K562 (cell line): ENCODE data around the gene OXSR1. TPM values are rescaled to one million over a fixed set of nuclear protein-coding genes. Genes with fewer than 3 reads are reported as not detected.

Source experiments
- ARID2 ChIP-seq: fragments of 450-650 bp; IDR thresholded peaks from 2 replicates; pipeline ENCODE4 v1.6.1; 2017; ENCODE audit warnings: antibody characterized with exemption, mild to moderate bottlenecking
- ATF4 ChIP-seq: fragments of 450-650 bp; formaldehyde crosslinking; IDR thresholded peaks from 2 replicates; pipeline ENCODE4 v1.4.0; 2022; ENCODE audit warnings: mild to moderate bottlenecking, moderate library complexity
- CREBBP ChIP-seq: IDR thresholded peaks from one replicate; pipeline ENCODE4 v1.6.1; 2012; ENCODE audit warnings: low read depth, mild to moderate bottlenecking, control low read depth, inconsistent platforms, low read length
- CTCF ChIP-seq, 3 experiments: IDR thresholded peaks in 2 of 3; conservative IDR thresholded peaks in 1 of 3; 2 replicates each; pipeline ENCODE4 v1.5.1; 2011 to 2012; ENCODE audit warnings: low read length in 3 of 3, mild to moderate bottlenecking in 3 of 3, control low read depth in 2 of 3, improper control_type of control experiment in 1 of 3, inconsistent platforms in 1 of 3, low read depth in 1 of 3, mixed read lengths in 1 of 3, moderate library complexity in 1 of 3; ENCODE audit not compliant: insufficient read depth in 2 of 3
- DNMT1 ChIP-seq: fragments of 450-650 bp; IDR thresholded peaks from 2 replicates; pipeline ENCODE4 v1.6.1; 2016; ENCODE audit warnings: antibody characterized with exemption, mild to moderate bottlenecking
- ELK1 ChIP-seq: sonication (generic); formaldehyde crosslinking; IDR thresholded peaks from 2 replicates; pipeline ENCODE4 v1.8.1; 2022; ENCODE audit warnings: missing genetic modification reagents
- GMEB1 ChIP-seq: fragments of 250-450 bp; sonication (Bioruptor Pico); IDR thresholded peaks from 2 replicates; pipeline ENCODE4 v1.4.0; 2020; ENCODE audit warnings: mild to moderate bottlenecking
- PHF8 ChIP-seq: fragments of 200-600 bp; sonication (generic); IDR thresholded peaks from 2 replicates; pipeline ENCODE4 v1.6.1; 2012; ENCODE audit warnings: mixed run types, mild to moderate bottlenecking, inconsistent platforms, low read length, moderate library complexity, borderline replicate concordance
- SAFB2 ChIP-seq: fragments of 200-400 bp; formaldehyde crosslinking; IDR thresholded peaks from 2 replicates; pipeline ENCODE4 v1.6.1; 2018; ENCODE audit warnings: borderline replicate concordance, low read length, low read depth, moderate library complexity; ENCODE audit not compliant: severe bottlenecking
- SIX5 ChIP-seq, 2 experiments: IDR thresholded peaks; 2 replicates each; pipeline ENCODE4 v1.6.1; 2011; ENCODE audit warnings: low read length in 2 of 2, borderline replicate concordance in 1 of 2, low read depth in 1 of 2, mild to moderate bottlenecking in 1 of 2, moderate library complexity in 1 of 2; ENCODE audit not compliant: insufficient read depth in 1 of 2
- TCF7L2 ChIP-seq: fragments of 150-350 bp; IDR thresholded peaks from 2 replicates; pipeline ENCODE4 v1.6.1; 2016; ENCODE audit warnings: low read depth, mild to moderate bottlenecking, low read length, moderate library complexity
- TCFL5 ChIP-seq: fragments of 250-450 bp; sonication (Bioruptor Pico); conservative IDR thresholded peaks from 2 replicates; pipeline ENCODE4 v1.6.1; 2021; ENCODE audit warnings: mild to moderate bottlenecking, moderate library complexity, matching md5 sums
- YY1 ChIP-seq, 3 experiments: IDR thresholded peaks; 2 replicates each; pipeline ENCODE4 v1.6.1; 2011; ENCODE audit warnings: low read length in 2 of 3, mild to moderate bottlenecking in 2 of 3, moderate library complexity in 2 of 3, borderline replicate concordance in 1 of 3, control low read depth in 1 of 3, low read depth in 1 of 3; ENCODE audit not compliant: insufficient read depth in 3 of 3, insufficient replicate concordance in 2 of 3, control insufficient read depth in 1 of 3, insufficient read length in 1 of 3; ENCODE audit errors: extremely low read depth in 1 of 3
- ZNF583 ChIP-seq: fragments of 250-450 bp; sonication (Bioruptor Pico); IDR thresholded peaks from 2 replicates; pipeline ENCODE4 v1.4.0; 2020
- polyA plus RNA-seq, 8 experiments: library from polyadenylated mRNA; depleted of rRNA in 4 of 8; stranded (reverse) in 5 of 8; unstranded in 3 of 8; fragments of >200 nt; fragmentation: Nextera tagmentation in 2 of 8; fragmentation: Illumina TruSeq in 1 of 8; extraction: Ambion mirVana in 2 of 8; extraction: Trizol in 1 of 8; gene quantifications; 2 replicates each; pipeline versions ENCODE4 v1.2.1 to v1.2.3, GENCODE V29; 2011 to 2014; ENCODE audit warnings: inconsistent platforms in 1 of 8, missing spikeins in 1 of 8
- total RNA-seq, 7 experiments: library from RNA; depleted of rRNA in 6 of 7; stranded (reverse); fragments of >200 nt in 6 of 7; fragmentation: Illumina TruSeq in 2 of 7; extraction: Trizol in 2 of 7; gene quantifications; 2 replicates each; pipeline versions ENCODE4 v1.2.1 to v1.2.3, GENCODE V29; 2011 to 2021; ENCODE audit warnings: low replicate concordance in 1 of 7
- TF ChIP-seq, protein P1 (sequence below): fragments of 450-650 bp; IDR thresholded peaks from 2 replicates; pipeline ENCODE4 v1.6.1; 2014; ENCODE audit warnings: low read depth, mild to moderate bottlenecking, moderate library complexity, borderline replicate concordance
- TF ChIP-seq, protein P2 (sequence below): IDR thresholded peaks from 2 replicates; pipeline ENCODE4 v1.6.1; 2014; ENCODE audit warnings: antibody characterized with exemption

OXSR1 gene
- total and polyA plus RNA-seq, 9 of the 15 experiments (the other 6 are each of a cell fraction or from before 2014, with no cell fraction given) = 15.7 to 87.6 (median 48.7) TPM

- peak; percentile 89 to 99 (median 97) for TF ChIP-seq YY1 (IDR thresholded peaks at IDR 0.05; ENCODE audit: borderline replicate concordance in 1 of 3, control insufficient read depth in 1 of 3, extremely low read depth in 1 of 3, insufficient read depth in 3 of 3, insufficient read length in 1 of 3, insufficient replicate concordance in 2 of 3, low read depth in 1 of 3, low read length in 2 of 3)
- no peak for TF ChIP-seq ARID2
- no peak for TF ChIP-seq ZNF583 (CRISPR knock-in tag)
- no peak for TF ChIP-seq DNMT1
- peak in 1 of 3 experiments; percentile 12; a peak in 1 of 6 replicates for TF ChIP-seq CTCF (IDR thresholded peaks at IDR 0.05 in 2 of 3, conservative IDR thresholded peaks at IDR 0.05 in 1 of 3; ENCODE audit: insufficient read depth in 2 of 3, low read depth in 1 of 3, low read length in 3 of 3)
- TF ChIP-seq, protein P1, sequence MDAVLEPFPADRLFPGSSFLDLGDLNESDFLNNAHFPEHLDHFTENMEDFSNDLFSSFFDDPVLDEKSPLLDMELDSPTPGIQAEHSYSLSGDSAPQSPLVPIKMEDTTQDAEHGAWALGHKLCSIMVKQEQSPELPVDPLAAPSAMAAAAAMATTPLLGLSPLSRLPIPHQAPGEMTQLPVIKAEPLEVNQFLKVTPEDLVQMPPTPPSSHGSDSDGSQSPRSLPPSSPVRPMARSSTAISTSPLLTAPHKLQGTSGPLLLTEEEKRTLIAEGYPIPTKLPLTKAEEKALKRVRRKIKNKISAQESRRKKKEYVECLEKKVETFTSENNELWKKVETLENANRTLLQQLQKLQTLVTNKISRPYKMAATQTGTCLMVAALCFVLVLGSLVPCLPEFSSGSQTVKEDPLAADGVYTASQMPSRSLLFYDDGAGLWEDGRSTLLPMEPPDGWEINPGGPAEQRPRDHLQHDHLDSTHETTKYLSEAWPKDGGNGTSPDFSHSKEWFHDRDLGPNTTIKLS = peak; percentile 64; the same call in 1 of the 2 replicates
- TF ChIP-seq, protein P2, sequence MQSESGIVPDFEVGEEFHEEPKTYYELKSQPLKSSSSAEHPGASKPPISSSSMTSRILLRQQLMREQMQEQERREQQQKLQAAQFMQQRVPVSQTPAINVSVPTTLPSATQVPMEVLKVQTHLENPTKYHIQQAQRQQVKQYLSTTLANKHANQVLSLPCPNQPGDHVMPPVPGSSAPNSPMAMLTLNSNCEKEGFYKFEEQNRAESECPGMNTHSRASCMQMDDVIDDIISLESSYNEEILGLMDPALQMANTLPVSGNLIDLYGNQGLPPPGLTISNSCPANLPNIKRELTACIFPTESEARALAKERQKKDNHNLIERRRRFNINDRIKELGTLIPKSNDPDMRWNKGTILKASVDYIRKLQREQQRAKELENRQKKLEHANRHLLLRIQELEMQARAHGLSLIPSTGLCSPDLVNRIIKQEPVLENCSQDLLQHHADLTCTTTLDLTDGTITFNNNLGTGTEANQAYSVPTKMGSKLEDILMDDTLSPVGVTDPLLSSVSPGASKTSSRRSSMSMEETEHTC = peak; percentile 44
- no peak; the same call in 1 of the 2 replicates for TF ChIP-seq ATF4 (CRISPR knock-in tag)
- peak; percentile 27; the same call in 1 of the 2 replicates for TF ChIP-seq TCF7L2
- no peak for TF ChIP-seq TCFL5 (CRISPR knock-in tag)
- no peak for TF ChIP-seq ELK1 (CRISPR knock-in tag)
- no peak for TF ChIP-seq CREBBP
- TF ChIP-seq SIX5 (IDR thresholded peaks at IDR 0.05; ENCODE audit: borderline replicate concordance in 1 of 2, insufficient read depth in 1 of 2, low read depth in 1 of 2, low read length in 2 of 2) = peak; percentile 26 to 49; a peak in 3 of 4 replicates
- peak; percentile 98 for TF ChIP-seq GMEB1
- peak; percentile 78; the same call in 1 of the 2 replicates for TF ChIP-seq PHF8
- TF ChIP-seq SAFB2 = no peak
These were observed at the start of gene OXSR1 (continued) for GRCh38 chr3:38164952-38165721.
